Measurements from ENCODE around the gene TMEM117.
"Not testable (repeated sequence)": the region's sequence is repeated elsewhere in the genome, so short reads cannot be mapped to it uniquely, and the experiment has no call there.

TMEM117 gene

DNA sequence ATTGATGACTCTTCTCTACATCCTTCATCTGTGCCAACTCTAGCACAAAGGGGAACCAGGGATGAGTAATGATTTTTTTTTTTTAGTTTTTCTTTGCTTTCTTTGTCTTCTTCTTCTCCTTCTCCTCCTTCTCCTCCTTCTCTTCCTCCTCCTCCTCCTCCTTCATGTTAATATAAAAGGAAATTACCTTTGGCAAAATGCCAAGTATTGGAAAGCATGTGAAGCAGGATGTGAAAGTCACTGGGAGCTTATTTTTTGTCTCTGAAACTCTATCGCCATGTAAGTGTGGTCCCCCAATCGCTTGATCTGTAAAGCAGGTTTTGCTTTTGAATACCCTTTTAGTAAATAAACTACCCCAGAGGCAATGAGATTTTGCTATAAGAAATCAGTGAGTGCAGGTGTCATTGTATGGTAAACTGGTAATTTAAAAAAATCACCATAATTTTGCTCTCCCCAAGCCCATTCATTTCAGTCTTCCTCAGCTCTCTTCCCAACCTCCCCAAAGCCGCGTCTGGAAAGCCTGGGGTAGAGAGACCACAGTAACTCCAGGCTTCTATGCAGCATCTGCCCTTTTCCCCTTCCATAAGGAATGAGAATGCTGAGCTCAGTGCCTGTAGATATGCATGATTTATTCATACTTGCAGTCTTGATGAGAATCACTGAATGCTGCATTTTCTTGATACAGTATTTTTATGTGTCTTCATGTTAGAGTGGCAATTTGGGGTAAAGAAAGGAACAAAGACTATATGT lies 388.7 kb downstream of the TMEM117 start:
- DNase-seq (ENCODE audit: low read depth), result no peak

DNA sequence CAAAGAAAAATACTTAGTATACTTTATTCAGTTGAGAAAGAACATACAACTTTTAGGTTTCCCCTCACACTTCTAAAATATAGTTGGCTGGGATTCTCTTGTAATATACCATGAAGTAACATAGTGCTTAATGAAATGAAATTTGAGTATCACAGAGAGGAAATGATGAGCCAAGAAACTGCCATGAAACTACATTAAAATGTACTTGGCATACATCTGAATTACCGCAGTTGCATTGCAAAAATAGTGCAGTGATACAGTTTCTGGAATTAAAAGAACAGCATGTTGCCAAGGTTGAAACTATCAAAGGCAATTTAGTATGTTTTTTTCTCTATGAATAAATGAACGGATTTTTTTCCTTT lies 389.2 kb downstream of the TMEM117 start:
- DNase-seq (ENCODE audit: low read depth), result no peak

DNA sequence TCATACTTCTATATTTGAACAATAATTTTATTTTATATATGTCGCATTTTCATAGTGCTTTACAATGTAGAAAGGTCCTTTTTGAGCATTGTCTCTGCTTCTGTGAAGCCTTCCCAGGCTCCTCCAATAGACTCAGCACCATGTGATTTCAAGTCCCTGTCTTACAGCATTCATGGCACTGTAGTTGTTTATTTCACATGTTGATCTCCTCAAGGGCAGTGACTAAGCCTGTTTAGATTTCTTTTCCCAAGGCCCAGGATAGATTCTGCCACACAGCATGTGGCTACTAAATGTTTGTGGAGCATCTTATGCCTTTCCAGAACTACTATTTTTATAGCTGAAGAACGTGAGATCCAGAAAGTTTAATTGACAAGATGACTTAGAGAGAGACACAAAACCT lies 391.7 kb downstream of the TMEM117 start:
- DNase-seq (ENCODE audit: low read depth), result no peak

DNA sequence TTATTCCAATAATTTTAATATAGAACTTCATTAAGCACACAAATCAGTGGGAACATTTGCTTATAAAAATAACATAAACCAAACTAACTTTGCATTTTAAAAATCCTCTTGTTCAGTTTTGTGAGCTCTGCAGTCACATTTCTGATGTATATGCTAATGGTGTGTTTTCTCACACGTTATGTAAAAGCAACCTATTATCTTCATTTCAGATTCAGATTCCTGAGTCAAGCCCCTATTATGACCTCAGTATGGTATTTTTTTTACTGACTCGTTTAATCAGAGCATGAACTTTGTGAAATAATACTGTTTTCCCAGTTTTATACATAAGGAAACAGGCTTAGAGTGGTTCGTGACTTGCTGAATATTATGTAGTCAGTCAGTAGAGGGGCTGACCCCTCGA lies 394.0 kb downstream of the TMEM117 start:
- no peak for DNase-seq (ENCODE audit: low read depth)

DNA sequence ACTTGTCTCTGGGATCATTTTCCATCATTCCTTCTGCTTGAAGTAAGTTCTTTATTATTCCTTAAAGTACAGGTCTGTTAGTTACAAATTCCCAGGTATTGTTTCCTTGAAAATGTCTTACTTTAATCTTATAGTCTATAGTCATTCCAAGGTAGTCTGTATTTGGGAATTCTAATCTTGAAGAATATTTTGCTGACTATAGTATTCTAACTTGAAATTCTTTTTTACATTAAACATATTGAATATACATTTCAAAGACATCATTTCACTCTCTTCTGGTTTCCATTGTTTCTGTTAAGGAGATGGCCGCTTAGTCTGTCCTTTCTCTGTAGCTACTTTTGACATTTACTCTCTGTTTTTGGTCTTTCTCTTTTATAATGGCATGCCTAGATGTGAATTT lies 399.8 kb downstream of the TMEM117 start:
- no peak for DNase-seq (ENCODE audit: low read depth)

DNA sequence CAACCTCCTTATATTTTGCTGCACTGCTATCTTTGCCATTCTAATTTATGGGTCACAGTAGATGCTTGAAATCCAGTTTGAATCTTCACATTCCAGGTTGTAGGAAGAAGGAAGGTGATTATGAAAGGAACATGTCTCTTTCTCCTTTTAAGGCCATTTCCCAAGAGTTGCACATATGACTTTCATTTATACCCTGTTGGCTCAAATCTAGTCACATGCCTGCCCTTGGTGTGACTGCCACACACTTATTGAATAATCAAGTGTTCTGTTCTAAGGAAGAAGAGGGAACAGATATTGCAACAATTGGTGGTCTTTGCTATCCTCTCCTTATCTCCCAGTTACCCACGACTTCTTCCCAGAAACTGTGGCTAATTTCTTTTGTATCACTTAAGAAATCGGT lies 404.3 kb downstream of the TMEM117 start:
- no peak for DNase-seq (ENCODE audit: low read depth)

DNA sequence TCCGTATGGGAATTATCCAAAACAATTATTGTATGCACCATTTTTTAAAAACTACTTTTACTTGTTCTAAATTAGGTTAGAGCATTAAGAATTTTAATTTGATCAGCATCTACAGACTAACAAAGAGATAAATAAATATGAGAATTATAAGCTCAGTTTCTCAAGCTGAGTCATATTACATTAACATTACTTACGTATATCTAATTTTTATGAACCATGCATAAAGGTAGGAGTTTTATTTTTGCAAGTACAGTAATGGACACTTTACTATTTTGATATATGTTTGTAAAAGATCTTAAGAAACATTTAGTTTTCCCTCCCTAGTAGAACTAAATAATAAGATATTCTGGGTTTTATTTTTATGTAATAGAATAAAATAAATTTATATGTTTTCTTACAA lies 410.1 kb downstream of the TMEM117 start:
- DNase-seq (ENCODE audit: low read depth), result no peak

DNA sequence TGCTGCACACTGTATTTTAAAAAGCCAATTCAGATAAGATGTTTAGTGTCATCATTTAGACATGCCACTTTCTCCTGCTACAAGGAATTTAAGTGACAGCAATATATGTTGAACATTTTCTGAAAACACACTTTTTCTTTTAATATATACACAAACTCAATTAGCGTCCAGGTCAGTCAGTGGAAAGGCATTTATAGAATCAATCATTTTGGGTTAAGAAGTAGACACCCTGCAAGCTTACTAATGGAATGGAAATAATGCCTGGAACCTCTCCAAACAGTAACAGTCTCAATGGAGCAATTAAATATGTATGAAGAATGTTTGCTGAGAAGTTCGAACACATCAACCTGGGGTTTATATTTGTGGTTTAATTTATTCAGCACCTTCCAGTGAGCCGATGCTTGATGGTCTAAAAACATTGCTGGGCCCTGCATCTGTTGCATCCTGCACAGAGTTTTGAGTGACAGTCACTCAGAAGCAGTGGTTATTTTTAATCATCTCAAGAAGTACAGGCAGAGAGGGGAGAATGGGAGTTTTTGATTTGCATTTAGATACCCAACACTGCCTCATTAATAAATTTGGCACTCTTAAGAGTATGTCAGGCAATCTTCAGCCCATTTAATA lies 410.7 kb downstream of the TMEM117 start:
- no peak for DNase-seq (ENCODE audit: low read depth)

DNA sequence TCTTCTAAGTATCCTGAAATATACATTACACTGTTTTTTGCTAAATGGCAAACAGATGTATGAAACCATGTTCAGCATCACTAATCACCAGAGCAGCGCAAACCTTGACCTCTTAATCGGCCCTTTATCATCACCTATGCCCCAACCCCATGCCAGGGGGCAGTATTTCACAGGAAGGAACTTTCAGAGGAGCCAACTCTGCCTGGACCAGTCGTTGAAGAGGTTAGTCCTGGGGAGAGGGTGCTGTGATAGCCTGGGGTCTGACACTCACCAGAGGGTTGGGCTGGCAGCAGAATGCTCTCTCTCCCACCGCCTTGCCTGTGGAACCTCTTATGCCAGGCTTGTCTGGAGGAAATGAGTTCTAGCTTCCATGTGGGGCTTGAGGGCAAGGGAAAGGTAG lies 411.7 kb downstream of the TMEM117 start:
- DNase-seq (ENCODE audit: low read depth), result no peak

DNA sequence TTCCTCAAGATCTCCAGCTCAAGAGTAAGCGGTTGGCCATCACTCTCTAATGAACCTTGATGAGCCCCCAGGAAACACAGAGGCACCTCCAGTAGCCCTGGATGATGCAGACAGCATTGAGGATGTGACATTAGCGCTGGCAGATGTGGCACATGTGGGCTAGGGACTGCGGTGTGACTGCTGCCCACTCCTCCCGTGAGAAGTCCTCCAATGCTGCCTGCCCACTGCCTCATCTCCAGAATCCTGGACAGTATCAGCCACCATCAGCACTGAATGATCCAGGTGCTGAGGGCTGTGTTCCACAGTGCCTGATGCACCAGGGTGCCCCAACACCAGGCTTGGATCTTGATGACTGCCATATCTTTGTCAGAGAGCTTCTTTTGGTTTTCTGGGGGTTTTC lies 412.6 kb downstream of the TMEM117 start:
- DNase-seq (ENCODE audit: low read depth), result no peak

DNA sequence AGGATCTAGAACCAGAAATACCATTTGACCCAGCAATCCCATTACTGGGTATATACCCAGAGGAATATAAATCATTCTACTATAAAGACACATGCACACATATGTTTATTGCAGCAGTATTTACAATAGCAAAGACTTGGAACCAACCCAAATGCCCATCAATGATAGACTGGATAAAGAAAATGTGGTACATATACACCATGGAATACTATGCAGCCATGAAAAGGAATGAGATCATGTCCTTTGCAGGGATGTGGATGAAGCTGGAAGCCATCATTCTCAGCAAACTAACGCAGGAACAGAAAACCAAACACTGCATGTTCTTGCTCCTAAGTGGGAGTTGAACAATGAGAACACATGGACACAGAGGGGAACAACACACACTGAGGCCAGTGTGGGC lies 414.6 kb downstream of the TMEM117 start:
- not testable (repeated sequence) for DNase-seq (ENCODE audit: low read depth)

DNA sequence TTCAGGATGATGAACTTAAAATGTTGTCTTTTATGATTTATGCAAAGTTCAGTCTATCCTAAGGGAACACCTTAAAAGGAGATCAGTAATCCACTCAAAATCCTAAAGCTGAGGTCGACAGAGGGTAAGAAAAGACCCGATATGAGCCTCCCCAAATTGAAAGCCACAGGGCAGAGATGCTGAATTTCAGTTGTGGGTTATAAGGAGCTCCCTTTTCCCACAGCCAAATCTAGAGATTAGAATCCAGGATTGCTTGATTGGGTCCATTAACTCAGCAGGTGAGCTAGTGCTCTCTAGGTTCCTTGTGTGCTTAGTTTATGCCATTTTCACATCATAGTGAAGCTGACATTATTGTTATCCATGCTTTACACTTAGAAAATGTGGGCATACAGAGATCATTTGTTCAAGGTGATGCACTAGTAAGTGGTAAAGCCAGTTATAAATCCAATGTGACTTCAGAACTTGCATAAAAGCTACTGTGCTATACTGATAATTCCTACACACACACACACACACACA lies 417.5 kb downstream of the TMEM117 start:
- no peak for DNase-seq (ENCODE audit: low read depth)

DNA sequence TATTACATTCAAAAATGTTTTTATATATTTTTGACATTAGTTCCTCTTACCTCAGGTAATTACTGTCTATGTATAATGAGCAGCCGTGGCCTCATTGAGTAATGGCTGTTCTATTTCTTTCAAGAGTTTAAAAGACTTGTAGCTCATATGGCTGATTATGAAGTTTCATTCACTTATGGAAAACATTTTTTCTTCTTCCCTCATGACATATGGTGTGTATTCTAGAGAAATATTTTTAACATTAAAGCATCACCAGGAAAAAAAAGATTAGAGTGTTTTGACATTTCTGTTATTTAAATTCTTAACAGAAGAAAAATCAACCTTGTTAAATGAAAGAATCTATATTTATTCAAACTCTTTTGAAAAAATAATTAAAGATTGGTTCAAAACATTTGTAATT lies 422.4 kb downstream of the TMEM117 start:
- no peak for DNase-seq (ENCODE audit: low read depth)

DNA sequence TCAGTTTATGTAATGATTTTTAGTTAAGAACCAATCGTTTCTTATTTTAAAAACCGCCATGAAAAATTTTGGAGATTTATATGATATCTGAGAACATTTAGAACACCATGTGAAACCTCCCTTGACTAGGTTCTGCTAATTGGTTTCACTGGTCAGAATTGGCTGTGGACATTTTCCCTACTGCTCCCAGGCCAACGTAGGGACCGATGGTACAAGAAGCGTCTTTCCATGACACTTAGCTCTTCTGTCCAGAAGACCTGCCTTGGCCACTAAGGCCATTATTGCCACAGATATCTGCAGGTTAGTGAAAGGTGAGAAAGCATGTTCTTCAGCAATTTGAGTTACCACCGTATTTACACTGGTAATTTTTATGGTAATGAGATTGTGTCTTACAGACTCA lies 424.0 kb downstream of the TMEM117 start:
- DNase-seq (ENCODE audit: low read depth), result no peak

DNA sequence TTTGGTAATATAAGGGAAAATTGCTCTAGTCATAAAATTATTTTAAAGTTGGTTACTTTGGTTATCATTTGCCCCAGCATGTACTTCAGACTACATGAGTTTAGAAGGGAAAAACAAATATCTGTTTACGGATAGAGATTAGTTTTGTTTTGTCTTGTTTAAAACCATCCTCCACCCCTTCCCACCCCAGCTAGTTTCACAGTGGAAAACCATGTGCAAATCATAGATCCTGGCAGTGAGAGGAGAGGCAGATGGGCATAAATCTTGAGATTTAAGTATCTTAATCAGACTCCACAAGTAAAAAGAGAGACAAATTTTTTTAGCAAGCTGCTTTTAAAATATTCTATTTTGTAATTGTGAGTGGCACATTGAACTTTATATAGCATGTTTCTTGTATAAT lies 424.7 kb downstream of the TMEM117 start:
- DNase-seq (ENCODE audit: low read depth), result no peak

DNA sequence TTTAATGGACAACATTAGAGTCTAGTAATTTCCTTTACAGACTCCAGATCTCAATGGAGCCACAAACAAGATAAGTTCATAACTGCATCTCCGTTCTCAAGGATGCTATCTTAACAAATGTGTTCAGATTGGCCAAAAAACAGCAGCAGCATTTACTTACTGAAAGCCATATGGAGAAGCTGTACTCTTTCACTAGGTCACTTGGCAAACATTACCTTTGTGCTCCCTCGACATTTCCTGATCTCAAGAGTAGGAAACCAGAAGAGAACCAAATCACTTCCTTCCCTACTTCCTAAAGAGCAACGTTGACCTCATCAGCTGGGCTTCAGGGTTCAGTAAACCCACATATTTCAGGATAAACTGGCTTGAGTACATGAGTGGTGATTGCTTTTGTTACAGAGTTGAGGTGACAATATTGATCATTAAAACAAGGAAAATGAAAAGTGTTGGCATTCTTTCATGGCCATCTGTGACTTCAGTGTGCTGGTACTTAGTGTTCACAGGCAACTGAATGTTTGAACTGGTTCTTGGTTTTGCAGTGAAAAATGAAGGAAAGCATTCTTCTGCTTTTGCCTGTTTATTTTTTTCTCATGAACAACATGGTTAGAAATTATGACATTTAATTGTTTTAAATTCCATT lies 449.6 kb downstream of the TMEM117 start:
- DNase-seq (ENCODE audit: low read depth), result no peak

DNA sequence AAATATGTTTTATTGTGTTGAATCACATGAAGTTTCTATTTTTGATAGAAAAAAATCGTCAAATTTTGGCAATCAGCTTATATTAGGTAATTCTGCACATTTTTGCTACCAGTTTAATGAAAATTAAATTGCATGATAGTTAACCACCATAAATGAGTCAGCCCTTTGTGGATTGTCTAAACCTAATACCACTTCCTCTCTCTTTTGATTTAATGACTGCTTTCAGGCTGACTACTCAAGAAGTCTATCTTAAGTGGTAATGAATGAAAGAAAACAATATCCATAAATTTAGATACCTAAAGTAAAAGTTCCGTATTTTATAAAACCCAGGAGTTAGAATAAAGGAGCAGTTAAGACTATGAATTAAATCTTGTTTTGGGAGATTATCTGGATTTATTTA lies 450.5 kb downstream of the TMEM117 start:
- DNase-seq (ENCODE audit: low read depth), result no peak

DNA sequence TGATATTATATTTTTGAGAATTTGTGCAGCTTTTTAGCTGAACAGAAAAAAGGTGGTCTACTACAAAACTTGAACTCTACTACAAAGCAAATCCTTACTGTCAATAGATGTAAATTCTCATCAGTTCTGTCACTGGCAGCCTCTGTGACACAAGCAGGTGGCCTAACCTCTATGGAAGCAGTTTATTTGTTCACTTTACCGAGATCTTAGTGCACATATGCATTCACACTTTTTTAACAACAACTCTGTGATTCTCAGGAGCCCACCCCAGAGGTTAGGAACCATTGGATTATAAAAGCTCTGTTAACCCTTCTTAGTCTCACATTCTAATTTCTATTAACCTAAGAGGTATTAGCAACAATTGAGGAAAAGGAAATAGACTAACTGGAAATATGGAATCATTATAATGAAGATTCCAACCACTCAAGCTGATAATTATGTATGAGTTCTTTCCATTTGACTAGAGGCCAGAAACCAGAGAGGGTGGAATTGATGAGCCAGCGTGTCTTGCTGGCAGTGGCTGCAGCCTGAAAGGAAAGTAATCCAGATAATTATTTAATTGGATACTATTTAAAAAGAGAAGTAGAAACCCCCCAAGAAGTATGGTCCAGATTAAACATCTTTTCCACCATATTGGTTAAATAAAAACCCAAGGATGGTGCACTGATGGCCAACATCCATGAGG lies 451.1 kb downstream of the TMEM117 start:
- no peak for DNase-seq (ENCODE audit: low read depth)

DNA sequence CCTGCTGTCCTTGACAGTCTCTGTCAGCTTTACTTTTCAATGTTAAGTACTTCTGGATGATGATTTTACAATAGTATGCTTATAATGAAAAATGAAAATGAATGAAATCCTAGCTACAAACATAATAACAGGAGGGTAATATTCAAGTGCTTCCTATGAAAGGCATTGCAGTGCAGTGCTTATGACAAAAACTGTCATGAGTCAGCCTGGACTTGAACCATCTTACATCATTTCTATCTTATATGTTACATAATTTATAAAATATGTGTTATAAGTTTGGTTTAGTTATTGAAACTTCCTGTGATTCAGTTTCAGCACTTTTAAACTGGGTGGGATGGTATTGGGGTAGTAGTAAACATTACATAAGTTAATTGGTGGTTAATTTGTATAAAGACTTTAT lies 451.7 kb downstream of the TMEM117 start:
- DNase-seq (ENCODE audit: low read depth), result no peak

DNA sequence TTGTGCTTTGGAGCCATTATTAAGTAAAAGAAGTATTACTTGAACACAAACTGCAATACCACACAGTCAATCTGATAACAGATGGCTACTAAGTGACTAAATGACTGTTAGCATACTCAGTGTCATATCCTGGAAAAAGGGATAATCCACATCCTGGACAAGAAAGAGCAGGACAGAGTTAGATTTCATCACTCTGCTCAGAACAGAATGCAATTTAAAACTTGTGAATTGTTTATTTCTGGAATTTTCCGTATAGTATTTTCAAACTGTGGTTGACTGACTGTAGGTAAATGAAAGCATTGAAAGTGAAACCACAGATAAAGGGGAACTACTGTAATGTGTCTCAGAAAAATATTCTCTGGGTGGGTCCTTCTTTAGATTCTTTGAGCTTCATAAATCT lies 458.8 kb downstream of the TMEM117 start:
- DNase-seq (ENCODE audit: low read depth), result no peak

DNA sequence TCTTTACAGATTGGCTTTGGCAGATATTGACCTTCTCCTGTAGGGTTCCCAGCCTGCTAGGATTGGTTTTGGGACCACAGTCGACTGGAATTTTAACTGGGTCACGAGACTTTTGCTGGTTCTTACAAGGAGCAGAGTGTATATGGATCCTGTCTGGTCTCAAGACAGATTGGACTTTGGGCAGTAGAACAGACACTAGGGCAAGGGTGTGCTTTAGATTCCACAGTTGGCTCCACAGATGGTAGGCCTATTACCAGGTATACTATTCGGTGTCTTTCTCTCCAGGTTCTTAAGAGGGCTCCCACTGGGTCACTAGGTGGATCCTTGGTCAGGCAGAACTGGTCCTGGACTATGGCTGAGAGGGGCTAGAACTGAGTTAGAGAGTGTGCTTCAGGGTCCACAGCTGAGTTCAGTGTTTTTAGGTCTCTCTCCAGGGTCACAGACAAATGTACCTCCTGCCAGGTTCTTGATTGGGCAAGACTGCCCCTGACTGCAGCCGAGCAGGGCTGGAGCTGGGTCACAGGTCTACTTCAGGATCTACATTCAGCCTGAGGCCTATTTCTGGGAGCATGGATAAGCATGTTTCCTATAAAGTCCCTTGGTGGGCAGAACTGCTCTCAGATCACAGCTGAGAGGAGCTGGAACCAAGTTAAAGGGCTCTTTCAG lies 460.2 kb downstream of the TMEM117 start:
- DNase-seq (ENCODE audit: low read depth), result no peak

DNA sequence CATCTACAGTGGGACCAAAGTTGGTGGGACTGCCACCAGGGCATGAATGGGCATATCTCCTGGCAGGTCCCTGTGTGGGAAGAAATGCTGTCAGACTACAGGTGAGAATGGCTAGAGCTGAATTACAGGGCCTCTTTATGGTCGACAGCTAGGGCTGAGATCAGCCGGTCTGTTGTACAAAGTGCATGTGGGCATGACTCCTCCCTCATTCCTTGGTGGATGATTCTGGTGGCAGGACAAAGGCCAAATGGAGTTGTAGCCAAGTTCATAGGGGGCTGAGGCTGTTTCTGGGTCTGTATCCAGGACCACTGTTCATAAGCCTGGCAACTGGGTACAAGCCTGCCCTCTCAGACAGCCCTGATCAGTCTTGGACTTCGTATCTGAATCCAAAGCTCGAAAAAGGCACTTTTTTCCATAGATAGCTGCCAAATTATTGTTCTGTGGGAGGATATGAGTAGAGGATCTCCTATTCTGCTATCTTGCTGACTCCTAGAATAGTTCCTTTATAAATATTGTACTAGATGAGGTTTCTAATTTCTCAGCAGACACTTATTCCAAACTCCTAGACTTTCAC lies 460.8 kb downstream of the TMEM117 start:
- no peak for DNase-seq (ENCODE audit: low read depth)

Measured in activated gamma-delta T cell treated with anti-CD3 and anti-CD28 coated beads, Interleukin-2, amount 50 U/mL, for 16 hours (primary cell).